ENCODE measurements around the gene PLCB3.
"Not testable (repeated sequence)": the region's sequence is repeated elsewhere in the genome, so short reads cannot be mapped to it uniquely, and the experiment has no call there.

The PLCB3 gene

DNA sequence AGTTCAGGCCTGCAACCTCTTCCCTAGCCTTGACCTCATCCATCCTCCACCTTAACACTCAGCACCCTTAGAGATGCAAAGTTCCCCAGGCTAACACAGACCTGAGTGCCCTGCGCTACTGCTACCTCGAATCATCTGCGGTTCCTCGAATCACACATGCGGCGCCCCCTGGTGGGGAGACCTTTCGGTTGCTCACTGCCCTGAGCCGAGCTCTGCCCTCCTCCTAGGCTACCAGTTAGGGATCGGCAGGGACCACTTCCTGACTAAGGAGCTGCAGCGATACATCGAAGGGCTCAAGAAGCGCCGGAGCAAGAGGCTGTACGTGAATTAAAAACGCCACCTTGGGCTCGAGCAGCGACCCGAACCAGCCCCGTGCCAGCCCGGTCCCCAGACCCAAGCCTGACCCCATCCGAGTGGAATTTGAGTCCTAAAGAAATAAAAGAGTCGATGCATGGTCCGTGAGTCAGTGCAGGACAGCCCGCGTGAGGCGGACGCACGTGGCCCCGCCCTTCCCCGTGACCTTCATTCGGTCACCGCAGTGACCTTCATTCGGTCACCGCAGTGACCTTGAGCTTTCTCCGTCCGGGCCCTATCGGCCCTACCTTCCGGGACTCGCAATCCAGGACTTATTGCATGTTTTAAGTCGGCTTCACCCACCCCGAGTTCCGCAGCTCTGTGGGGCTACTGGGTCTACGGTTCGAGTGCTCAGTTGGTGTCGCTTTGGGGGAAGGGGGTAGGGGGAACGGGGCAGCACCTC lies 53.2 kb downstream of the PLCB3 start:
- Mint-ChIP-seq H3K9me3 (no peaks in the 10 kb centered on the region), H3K36me3 (peaks cover 5% of the 10 kb centered on the region), H3K4me3 (peak overlapping the region; percentile 91), H3K27me3 (peaks cover 10% of the 10 kb centered on the region), H3K4me1 (peaks cover 31% of the 10 kb centered on the region), H3K27ac (peak overlapping the region; percentile 94)

DNA sequence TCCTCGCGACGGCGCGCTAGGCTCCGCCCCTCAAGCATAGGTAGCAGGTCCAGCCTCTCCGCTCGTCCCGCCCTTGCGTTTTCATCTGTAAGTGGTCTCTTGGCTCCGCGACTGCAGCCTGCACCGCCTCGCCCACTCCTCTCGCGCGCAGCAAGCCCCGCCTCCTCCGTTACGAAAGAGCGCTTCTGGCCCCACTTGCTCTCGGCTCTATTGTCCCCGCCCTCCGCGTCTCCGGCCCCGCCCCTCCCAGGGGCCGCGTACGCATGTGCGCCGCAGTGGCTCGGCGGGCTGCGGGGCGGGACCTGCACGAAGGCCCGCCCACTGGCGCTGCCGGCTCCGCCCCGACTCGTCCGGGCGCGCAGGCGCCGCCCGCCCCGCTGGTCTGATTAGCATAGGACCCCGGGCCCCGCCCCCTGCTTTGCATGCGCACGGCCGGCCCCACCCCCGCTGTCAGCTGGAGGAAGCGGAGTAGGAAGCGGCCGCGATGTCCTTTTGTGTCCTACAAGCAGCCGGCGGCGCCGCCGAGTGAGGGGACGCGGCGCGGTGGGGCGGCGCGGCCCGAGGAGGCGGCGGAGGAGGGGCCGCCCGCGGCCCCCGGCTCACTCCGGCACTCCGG lies 53.9 kb downstream of the PLCB3 start, which contains the start of gene ESRRA:
Gene ESRRA, plus strand, starts transcription at position 450 of the 616 bp plus-strand sequence. CDS start 1,656 bp downstream, outside the sequence.
- peaks cover 7% of the 10 kb centered on the region for H3K27me3 Mint-ChIP-seq
- peaks cover 27% of the 10 kb centered on the region for H3K4me1 Mint-ChIP-seq
- H3K9me3 Mint-ChIP-seq, result no peaks in the 10 kb centered on the region
- H3K27ac Mint-ChIP-seq, result peak within 1 kb of the TSS; percentile 94
- H3K4me3 Mint-ChIP-seq, result peak within 1 kb of the TSS; percentile 98
- H3K36me3 Mint-ChIP-seq, result peaks cover 5% of the 10 kb centered on the region

DNA sequence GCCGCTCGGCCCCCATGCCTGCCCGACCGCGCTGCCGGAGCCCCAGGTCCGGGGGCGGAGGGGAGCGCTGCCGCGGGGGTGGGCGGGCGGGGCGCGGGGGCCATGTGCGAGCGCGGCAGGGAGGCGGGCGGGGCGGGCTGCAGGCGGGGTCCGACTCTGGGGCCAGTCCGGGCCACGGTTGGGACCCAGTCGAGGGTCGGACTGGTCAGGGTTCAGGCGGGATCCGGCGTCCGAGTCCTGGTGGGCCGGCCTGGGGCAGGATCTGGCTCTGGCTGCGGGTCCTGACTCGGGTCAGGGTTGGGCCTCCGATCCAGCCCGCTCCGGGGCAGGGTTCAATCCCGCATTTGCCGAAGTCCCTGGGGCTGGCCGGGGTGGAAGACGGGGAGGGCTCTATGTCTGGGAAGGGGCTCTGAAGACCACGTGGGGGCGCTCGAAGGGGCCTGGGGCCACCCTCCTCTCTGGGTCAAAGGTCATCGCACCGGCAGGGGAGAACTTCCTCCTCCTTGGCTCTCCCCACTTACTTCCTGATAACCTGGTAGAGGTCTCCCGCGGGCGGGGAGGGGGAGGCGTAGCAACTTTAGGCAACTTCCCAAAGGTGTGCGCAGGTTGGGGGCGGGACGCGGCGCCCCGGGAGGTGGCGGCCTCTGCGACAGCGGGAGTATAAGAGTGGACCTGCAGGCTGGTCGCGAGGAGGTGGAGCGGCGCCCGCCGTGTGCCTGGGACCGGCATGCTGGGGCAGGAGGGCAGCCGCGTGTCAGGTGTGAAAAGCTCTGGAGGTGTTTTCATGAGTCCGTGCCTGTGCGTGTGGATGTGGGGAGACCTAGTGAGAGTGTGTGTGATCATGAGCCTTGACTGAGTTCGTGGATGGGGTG lies 54.6 kb downstream of the PLCB3 start:
- peak overlapping the region; percentile 94 for H3K27ac Mint-ChIP-seq
- peaks cover 24% of the 10 kb centered on the region for H3K4me1 Mint-ChIP-seq
- H3K36me3 Mint-ChIP-seq, result peaks cover 5% of the 10 kb centered on the region
- peak overlapping the region; percentile 98 for H3K4me3 Mint-ChIP-seq
- H3K9me3 Mint-ChIP-seq, result no peaks in the 10 kb centered on the region
- peaks cover under 1% of the 10 kb centered on the region for H3K27me3 Mint-ChIP-seq

GRCh38 chr11:64306563-64306875 lies 55.2 kb downstream of the PLCB3 start:
- H3K27me3 Mint-ChIP-seq, result no peaks in the 10 kb centered on the region
- H3K4me3 Mint-ChIP-seq, result peak overlapping the region; percentile 98
- H3K27ac Mint-ChIP-seq, result peak overlapping the region; percentile 94
- H3K9me3 Mint-ChIP-seq, result no peaks in the 10 kb centered on the region
- H3K4me1 Mint-ChIP-seq, result peaks cover 24% of the 10 kb centered on the region
- peaks cover 5% of the 10 kb centered on the region for H3K36me3 Mint-ChIP-seq

GRCh38 chr11:64306876-64307622 lies 55.7 kb downstream of the PLCB3 start:
- H3K4me3 Mint-ChIP-seq, result peak overlapping the region; percentile 98
- H3K27ac Mint-ChIP-seq, result no peak overlapping the region
- H3K36me3 Mint-ChIP-seq, result peaks cover 5% of the 10 kb centered on the region
- H3K9me3 Mint-ChIP-seq, result no peaks in the 10 kb centered on the region
- H3K4me1 Mint-ChIP-seq, result peaks cover 24% of the 10 kb centered on the region
- H3K27me3 Mint-ChIP-seq, result no peaks in the 10 kb centered on the region

DNA sequence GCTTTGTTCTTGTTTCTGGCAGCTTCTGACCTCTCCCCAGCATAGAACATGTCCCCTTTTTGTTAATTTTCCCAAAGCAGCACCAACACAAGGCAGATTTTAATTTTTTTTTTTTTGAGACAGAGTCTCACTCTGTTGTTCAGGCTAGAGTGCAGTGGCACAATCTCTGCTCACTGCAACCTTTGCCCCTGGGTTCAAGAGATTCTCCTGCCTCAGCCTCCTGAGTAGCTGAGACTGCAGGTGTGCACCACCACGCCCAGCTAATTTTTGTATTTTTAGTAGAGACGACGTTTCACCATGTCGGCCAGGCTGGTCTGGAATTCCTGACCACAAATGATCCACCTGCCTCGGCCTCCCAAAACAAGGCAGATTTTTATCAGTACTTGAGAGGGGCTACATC lies 56.5 kb downstream of the PLCB3 start:
- not testable (repeated sequence) for H3K9me3 Mint-ChIP-seq, H3K27ac Mint-ChIP-seq, H3K27me3 Mint-ChIP-seq

GRCh38 chr11:64312947-64313346 lies 61.6 kb downstream of the PLCB3 start:
- Mint-ChIP-seq H3K27ac (peak overlapping the region; percentile 82), H3K36me3 (peaks cover 9% of the 10 kb centered on the region), H3K4me3 (no peak overlapping the region), H3K9me3 (no peaks in the 10 kb centered on the region), H3K27me3 (no peaks in the 10 kb centered on the region), H3K4me1 (peaks cover 18% of the 10 kb centered on the region)

More for the DNA sequence above, 56.5 kb downstream of the PLCB3 start:
- H3K36me3 Mint-ChIP-seq, result not testable (repeated sequence)
- Mint-ChIP-seq H3K4me3 (peak overlapping the region; percentile 45), H3K4me1 (peaks cover 28% of the 10 kb centered on the region)

DNA sequence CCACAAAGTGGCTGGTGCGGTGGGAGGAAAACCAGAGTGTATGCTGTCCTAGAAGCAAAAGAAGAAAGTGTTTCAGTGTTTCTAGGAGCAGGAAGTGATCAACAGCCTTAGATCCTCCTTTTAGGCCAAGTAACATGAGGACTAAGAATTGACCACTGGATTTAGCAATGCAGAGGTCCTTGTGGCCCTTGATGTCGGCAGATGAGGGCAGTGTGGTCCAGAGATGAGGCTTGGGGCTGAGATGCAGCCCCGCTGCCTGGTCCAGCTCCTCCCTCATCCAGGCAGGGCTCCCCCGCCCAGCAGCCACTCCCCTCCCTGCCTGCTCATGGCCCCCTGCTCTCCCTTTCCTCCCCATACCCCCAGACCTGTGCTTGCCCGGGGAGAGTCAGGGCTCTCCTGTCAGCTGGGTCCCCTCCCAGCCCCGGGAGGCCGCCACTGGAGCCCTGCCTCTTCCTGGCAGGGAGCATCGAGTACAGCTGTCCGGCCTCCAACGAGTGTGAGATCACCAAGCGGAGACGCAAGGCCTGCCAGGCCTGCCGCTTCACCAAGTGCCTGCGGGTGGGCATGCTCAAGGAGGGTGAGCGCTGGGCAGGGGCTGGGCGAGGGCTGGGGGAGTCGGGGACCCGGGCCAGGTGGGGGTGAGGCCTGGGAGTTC lies 62.3 kb downstream of the PLCB3 start:
- no peak overlapping the region for H3K4me3 Mint-ChIP-seq
- peaks cover 9% of the 10 kb centered on the region for H3K36me3 Mint-ChIP-seq
- no peaks in the 10 kb centered on the region for H3K9me3 Mint-ChIP-seq
- H3K4me1 Mint-ChIP-seq, result peaks cover 18% of the 10 kb centered on the region
- H3K27ac Mint-ChIP-seq, result no peak overlapping the region
- H3K27me3 Mint-ChIP-seq, result no peaks in the 10 kb centered on the region

- Mint-ChIP-seq H3K27ac (no peak overlapping the region), H3K36me3 (peaks cover 9% of the 10 kb centered on the region), H3K4me1 (peaks cover 23% of the 10 kb centered on the region), H3K27me3 (no peaks in the 10 kb centered on the region), H3K9me3 (no peaks in the 10 kb centered on the region), H3K4me3 (no peak overlapping the region)
These were observed 62.9 kb downstream of the PLCB3 start for GRCh38 chr11:64314146-64314804.

DNA sequence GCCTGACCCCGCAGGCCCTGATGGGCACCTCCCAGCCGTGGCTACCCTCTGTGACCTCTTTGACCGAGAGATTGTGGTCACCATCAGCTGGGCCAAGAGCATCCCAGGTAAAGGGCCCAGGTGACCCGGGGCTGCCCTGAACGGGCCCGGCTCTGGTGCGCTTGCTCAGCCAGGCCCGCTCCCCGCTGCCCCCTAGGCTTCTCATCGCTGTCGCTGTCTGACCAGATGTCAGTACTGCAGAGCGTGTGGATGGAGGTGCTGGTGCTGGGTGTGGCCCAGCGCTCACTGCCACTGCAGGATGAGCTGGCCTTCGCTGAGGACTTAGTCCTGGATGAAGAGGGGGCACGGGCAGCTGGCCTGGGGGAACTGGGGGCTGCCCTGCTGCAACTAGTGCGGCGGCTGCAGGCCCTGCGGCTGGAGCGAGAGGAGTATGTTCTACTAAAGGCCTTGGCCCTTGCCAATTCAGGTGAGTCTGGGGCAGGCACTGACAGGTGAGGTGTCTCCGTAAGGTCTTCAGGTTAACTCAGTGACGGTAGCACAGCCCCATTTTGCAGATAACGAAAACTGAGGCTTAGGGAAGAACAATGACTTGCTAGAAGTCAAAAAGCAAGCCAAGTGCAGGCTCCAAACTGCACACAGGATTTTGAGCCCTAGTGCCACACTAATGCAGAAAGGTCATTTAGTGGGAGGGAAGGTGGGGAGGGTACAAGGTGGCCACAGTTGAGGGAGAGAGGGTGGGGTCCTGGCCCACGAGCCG lies 63.7 kb downstream of the PLCB3 start:
- H3K4me3 Mint-ChIP-seq, result peak overlapping the region; percentile 23
- H3K4me1 Mint-ChIP-seq, result peaks cover 28% of the 10 kb centered on the region
- H3K36me3 Mint-ChIP-seq, result peaks cover 9% of the 10 kb centered on the region
- H3K27ac Mint-ChIP-seq, result no peak overlapping the region
- no peaks in the 10 kb centered on the region for H3K9me3 Mint-ChIP-seq
- H3K27me3 Mint-ChIP-seq, result no peaks in the 10 kb centered on the region

GRCh38 chr11:64315667-64316526 lies 64.6 kb downstream of the PLCB3 start:
- H3K27ac Mint-ChIP-seq, result peak overlapping the region; percentile 99
- H3K4me3 Mint-ChIP-seq, result peak overlapping the region; percentile 95
- H3K9me3 Mint-ChIP-seq, H3K36me3 Mint-ChIP-seq, H3K27me3 Mint-ChIP-seq: not testable (repeated sequence)
- H3K4me1 Mint-ChIP-seq, result peaks cover 33% of the 10 kb centered on the region

DNA sequence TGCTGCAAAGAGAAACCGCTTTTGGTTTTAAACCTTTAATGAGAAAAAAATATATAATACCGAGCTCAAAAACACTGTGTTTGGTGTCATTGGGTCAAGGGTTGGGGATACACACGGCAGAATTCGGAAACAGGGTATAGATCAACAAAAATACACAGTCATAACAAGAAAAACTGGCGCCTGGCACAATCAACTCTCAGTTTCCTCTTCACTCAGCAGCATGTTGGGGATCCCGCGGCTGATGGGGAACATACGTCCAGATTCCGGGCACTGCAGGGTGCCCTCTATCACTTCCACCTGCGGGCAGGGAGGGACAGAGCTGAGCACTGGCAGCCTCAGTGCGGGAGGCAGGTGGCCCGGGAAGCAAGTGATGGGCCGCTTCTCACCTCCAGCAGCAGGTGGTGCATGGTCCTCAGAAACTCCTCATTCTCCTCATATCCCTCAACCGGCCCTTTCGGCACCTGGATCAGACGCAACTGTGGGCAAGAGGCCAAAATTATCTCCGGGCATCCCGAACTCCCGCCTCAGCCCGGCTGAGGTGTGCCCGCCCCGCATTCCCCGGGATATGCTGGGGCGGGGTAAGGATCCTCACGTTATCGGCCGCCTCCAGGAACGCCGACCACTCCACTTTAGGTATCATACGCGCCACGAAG lies 65.5 kb downstream of the PLCB3 start:
- peak overlapping the region; percentile 99 for H3K27ac Mint-ChIP-seq
- H3K4me1 Mint-ChIP-seq, result peaks cover 33% of the 10 kb centered on the region
- peak overlapping the region; percentile 95 for H3K4me3 Mint-ChIP-seq
- no peaks in the 10 kb centered on the region for H3K9me3 Mint-ChIP-seq
- peaks cover 9% of the 10 kb centered on the region for H3K36me3 Mint-ChIP-seq
- H3K27me3 Mint-ChIP-seq, result no peaks in the 10 kb centered on the region
